GM18909 (cell line): ENCODE results near the gene OSBPL5.

Experiments used
- ATAC-seq: cut with Tn5 transposase; IDR thresholded peaks from one replicate; pipeline ENCODE4 v1.9.1; 2021; ENCODE audit warnings: mild to moderate bottlenecking; ENCODE audit not compliant: unreplicated experiment, poor library complexity

Gene OSBPL5

DNA sequence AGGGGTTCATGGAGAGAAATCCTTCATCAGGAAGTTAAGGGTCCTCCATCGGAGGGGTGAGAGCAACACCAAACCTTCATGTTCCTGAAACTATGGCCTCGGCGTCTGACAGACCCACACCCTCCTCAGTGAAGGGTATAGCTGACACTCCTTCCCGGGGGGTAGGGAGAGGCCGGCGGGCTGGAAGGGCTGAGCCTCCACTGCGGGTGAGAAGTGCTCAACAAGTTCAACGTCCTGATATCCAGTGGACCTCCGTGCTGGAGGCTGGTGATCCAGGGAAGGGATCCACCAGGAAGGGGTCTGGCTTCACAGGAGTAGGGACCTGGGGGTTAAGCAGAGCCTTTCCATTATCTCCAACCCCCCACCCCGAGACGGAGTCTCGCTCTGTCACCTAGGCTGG is 120.2 kb downstream of the OSBPL5 start:
- ATAC-seq, result no peak

DNA sequence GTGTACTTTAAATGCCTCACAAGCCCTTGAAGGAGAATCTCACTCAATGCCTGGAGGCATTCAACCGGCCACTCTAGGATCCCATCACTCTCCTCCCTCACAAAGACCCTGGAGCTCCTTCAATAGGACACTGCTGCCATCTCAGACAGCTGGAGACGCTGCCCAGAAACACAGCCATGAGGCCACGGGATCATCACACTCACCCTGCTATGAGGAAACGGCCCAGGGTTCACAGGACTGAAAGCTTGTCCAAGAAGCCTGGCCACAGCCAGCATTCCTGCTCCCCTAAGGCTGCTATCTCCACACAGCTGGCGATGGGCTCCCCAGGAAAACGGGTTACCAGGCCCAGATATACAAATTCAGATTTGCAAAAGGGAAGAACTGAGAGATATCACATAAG is 121.1 kb downstream of the OSBPL5 start:
- no peak for ATAC-seq

DNA sequence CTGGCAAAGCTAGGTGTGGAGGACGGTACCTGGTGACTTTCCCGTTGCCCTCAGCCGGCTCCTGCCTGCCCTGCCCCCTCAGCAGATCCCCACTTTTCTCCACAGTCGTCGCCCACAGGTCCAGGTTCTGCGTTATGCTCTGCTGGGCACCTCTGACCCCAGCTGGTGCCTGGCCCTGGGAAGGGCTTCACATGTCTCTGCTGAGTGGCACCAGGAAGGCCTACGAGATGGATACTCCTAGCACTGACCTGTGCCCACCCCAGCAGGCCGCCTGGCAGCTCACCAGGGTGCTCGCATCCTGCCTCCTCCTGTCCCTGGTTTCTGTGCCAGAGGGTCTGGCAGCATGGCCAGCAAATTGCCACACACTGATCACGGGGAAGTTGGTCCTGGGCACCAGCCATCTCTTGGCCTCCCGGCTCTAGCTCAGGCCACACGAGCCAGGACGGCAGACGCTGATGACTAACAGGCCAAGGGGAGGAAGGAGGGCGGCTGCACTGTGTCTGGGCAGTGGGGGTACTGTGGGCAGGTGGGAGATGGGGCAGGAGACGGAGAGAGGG is 121.7 kb downstream of the OSBPL5 start:
- ATAC-seq, result no peak

DNA sequence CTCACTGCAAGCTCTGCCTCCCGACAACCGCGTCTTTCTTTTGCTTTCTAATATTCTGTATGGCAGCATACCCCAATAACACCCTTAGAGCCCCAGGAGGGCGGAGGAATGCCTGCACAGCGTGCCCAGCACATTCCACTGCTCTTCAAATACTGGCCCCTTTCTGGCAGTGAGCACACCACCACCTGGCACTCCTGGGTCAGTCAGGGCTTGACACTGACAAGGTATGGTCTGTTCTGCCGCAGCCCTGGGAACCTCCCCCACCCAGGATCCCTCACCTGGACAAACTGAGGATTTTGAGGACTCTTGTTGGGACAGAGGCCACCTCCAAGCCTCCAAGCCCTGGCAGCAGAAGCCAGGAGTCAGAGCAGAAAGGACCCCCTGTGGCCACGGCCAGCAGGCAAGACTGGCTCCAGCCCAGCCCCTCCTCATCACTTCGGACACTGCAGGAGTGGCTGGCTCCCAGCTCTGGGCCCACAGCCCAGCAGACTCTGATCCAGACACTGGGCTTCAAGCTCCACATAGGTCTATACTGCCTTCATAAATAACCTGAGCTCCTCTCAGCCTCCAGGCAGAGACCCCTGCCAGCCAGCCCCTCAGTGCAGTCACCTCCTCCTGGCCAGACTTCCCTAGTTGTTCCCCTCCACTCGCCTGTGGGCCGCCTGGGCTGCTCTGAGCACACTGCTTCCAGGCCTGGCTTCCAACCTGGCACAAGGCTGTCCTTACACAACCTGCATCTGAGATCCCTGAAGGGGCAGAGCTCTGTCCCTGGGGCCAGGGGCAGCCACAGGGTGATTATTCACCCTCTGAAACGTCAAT is 122.4 kb downstream of the OSBPL5 start:
- no peak for ATAC-seq

DNA sequence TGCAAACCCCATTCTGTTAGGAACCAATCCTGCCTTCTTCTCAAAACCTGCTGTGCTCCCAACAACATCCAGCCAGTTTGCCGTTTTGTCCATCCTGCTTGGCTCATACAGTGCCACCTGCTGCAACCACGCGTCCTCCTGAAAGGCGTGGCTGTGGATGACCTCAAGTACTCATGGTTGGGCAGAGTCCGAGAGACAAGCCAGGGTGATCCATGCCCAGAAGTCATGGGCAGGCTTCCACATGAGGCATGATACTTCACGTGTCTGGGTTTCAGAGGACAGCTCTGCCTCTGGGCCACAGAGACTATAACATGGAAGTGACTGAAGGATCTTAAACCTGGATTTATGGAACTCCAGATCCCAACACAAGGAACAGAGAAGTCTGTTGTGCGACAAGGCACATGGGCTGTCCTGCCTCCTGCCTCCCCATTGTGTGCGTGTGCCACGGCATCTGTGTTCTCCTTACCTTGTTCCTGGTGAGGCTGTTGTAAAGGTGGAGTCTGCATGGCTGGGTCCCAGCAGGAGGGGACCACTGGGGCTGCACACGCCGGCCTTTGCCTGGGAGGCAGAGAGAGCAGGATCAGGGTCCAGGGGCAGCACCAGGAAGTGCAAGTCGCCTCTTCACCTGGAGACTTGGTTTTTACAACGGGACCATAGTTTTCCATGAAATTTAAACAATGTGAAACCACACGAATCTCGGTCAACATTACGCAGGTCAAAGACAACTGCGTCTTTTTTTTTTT is 123.2 kb downstream of the OSBPL5 start:
- no peak for ATAC-seq

DNA sequence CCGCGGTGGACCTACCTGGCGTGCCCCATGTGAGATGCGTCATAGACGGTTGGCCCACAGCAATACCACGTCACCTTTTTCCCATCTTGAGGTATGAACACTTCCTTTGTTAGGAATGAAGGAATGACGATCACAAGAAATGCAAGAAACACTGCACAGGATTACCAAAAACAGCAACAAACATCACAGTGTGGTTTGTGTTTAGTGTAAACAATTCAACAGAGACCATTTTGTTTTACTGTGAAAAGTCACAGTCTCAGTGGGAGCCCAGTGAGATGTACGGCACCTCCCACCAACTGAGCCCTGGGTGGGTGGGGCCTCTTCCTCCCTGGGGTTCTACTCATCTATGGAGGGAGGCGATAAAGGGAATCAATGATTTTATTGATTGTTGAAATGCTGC is 124.2 kb downstream of the OSBPL5 start:
- ATAC-seq, result no peak

DNA sequence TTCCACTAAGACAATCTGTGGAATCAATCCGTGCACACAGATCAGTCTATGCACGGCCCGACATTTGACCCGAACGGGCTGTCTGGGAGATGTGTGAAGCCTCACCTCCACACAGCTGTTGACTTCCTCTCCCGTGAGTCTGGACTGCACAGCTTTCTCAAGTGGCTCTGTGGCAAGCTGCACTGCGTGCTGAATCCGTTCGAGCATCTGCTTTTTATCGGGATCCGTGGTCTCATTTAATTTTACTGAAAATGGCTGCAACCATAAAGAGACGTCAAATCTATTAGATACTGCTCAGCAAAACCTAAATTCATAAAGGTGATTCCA is 127.2 kb downstream of the OSBPL5 start:
- ATAC-seq, result no peak
